SW 1271 (cell line): ENCODE data around the gene NEK11.

Experiments
- DNase-seq, 2 experiments: peaks; one replicate each; lab custom pipeline; 2025; lab: John Stamatoyannopoulos, UW

The NEK11 gene

GRCh38 chr3:131026321-131027151 is at the start of gene NEK11, which contains the start of gene ASTE1:
Gene NEK11, plus strand, starts transcription at chr3:131026877. Its CDS starts 2,832 bp downstream, at chr3:131029709.
Gene ASTE1, minus strand, starts transcription at chr3:131026825. Its CDS starts 1,519 bp downstream, at chr3:131025306.
- peak; percentile 63 to 90 for DNase-seq

GRCh38 chr3:130979117-130979516 is 47.6 kb upstream of the NEK11 start:
- no peak for DNase-seq

GRCh38 chr3:130981469-130981868 is 45.2 kb upstream of the NEK11 start:
- DNase-seq = no peak

GRCh38 chr3:130990282-130990681 is 36.4 kb upstream of the NEK11 start:
- no peak for DNase-seq

- DNase-seq = no peak
Observed at GRCh38 chr3:130991126-130991525, 35.6 kb upstream of the NEK11 start.

GRCh38 chr3:130992344-130992743 is 34.3 kb upstream of the NEK11 start:
- DNase-seq = no peak

- no peak for DNase-seq
Observed at GRCh38 chr3:130997289-130997688, 29.4 kb upstream of the NEK11 start.

- DNase-seq = no peak
Observed at GRCh38 chr3:131001071-131001470, 25.6 kb upstream of the NEK11 start.

- DNase-seq = no peak
Observed at GRCh38 chr3:131004603-131005002, 22.1 kb upstream of the NEK11 start.

GRCh38 chr3:131007256-131007655 is 19.4 kb upstream of the NEK11 start:
- DNase-seq = no peak

GRCh38 chr3:131007782-131008181 is 18.9 kb upstream of the NEK11 start:
- no peak for DNase-seq

GRCh38 chr3:131008326-131008725 is 18.4 kb upstream of the NEK11 start:
- DNase-seq = no peak

- no peak for DNase-seq
Observed at GRCh38 chr3:131009698-131010097, 17.0 kb upstream of the NEK11 start.

GRCh38 chr3:131018970-131019369 is 7.7 kb upstream of the NEK11 start:
- no peak for DNase-seq

GRCh38 chr3:131020122-131020693 is 6.5 kb upstream of the NEK11 start:
- DNase-seq = no peak

- no peak for DNase-seq
Observed at GRCh38 chr3:131025539-131025938, 1.1 kb upstream of the NEK11 start.

- DNase-seq = no peak
Observed at GRCh38 chr3:131028844-131029243, 2.2 kb downstream of the NEK11 start.

GRCh38 chr3:131031660-131032059 is 5.0 kb downstream of the NEK11 start:
- no peak for DNase-seq

GRCh38 chr3:131033480-131034080 is 6.9 kb downstream of the NEK11 start:
- DNase-seq = peak; percentile 17 to 43

GRCh38 chr3:131036200-131036816 is 9.6 kb downstream of the NEK11 start:
- no peak for DNase-seq

- no peak for DNase-seq
Observed at GRCh38 chr3:131036986-131037385, 10.3 kb downstream of the NEK11 start.

GRCh38 chr3:131038326-131038725 is 11.6 kb downstream of the NEK11 start:
- DNase-seq = no peak
